Measurements from ENCODE around the gene UGT1A9.
"Not testable (repeated sequence)": the region's sequence is repeated elsewhere in the genome, so short reads cannot be mapped to it uniquely, and the experiment has no call there.

UGT1A9 gene

DNA sequence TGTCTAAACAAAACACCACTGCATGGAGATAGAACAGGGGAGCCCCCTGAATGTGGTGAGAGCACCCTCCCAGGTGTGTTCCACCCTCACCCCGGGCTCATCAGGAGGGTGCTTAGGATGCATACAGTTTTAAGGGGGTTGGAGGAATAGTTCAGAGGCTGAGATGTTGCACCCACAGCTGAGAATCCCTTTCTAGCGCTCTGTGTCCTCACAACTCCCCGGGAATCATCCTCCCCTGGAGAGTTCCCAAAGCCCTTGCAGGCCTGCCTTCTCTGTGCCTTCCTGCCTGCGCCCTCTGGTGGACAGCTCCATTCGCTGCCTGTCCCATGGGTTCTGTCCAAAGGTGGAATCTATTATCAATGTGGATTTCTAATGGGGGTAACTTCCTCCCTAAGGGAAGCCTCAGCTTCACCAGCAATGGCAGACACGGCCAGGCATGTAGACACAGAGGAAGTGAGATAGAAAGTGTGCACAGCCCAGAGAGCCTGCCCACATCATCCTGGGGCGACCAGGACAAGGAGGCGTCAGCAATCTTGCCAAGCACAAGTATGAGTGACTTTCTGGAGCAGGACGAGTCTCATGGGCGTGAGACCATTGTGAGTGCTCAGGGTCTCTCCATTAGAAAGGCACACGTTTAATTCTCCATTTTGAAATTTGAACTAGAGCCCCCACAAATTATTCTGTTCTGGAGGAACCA is 39.8 kb downstream of the UGT1A9 start:
- peak; percentile 44 for DNase-seq (ENCODE audit: low spot score)

DNA sequence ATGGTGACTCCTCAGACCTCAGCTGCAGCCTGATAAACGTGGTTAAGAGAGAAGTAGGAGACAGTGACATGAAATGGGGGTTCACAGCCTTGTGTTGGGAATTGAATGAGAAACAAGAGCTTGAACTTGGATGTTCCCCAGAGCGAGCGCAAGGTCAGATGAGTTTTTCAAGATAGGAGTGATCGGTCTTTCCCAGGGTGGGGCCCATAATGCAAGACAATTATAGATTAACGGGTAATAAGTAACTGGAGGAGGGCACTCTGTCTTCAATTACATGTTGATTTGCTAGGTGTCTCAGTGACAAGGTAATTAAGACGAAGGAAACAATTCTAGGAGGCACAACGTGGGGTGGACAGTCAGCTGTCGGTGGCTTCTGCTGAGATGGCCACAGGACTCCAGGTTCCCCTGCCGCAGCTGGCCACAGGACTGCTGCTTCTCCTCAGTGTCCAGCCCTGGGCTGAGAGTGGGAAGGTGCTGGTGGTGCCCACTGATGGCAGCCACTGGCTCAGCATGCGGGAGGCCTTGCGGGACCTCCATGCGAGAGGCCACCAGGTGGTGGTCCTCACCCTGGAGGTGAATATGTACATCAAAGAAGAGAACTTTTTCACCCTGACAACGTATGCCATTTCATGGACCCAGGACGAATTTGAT is 41.0 kb downstream of the UGT1A9 start, which contains the start of gene UGT1A5:
TSS of gene UGT1A5 (plus strand) at position 297 of the 651 bp plus-strand sequence. CDS start at position 382, 85 bp downstream.
- DNase-seq (ENCODE audit: low spot score): no peak

DNA sequence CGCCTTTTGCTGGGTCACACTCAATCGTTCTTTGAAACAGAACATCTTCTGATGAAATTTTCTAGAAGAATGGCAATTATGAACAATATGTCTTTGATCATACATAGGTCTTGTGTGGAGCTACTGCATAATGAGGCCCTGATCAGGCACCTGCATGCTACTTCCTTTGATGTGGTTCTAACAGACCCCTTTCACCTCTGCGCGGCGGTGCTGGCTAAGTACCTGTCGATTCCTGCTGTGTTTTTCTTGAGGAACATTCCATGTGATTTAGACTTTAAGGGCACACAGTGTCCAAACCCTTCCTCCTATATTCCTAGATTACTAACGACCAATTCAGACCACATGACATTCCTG is 41.5 kb downstream of the UGT1A9 start:
- no peak for DNase-seq (ENCODE audit: low spot score)

DNA sequence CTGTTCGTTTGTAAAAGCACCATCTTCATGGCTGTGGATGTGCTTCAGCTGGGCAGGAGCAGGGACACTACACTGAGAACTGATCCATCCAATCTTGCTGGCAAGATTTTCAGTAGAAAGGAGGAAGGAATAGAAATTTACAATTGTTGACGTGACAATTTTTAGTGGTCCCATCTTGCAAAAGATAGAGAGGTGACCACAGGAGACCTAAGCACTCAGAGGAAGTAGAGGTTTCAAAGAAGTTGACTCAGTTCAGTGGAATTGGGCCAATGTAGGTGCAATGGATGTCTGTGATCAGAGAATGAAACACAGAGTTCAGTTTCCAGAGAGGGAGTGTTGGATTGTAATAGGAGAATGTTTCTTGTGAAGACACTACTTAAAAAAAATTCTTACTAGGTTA is 42.4 kb downstream of the UGT1A9 start:
- no peak for DNase-seq (ENCODE audit: low spot score)

DNA sequence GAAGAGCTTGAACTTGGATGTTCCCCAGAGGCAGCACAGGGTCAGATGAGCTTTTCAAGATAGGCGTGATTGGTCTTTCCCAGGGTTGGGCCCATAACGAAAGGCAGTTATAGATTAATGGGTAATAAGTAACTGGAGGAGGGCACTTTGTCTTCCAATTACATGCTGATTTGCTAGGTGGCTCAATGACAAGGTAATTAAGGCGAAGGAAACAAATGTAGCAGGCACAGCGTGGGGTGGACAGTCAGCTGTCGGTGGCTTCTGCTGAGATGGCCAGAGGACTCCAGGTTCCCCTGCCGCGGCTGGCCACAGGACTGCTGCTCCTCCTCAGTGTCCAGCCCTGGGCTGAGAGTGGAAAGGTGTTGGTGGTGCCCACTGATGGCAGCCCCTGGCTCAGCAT is 46.9 kb downstream of the UGT1A9 start, which contains the start of gene UGT1A4:
TSS of gene UGT1A4 (plus strand) at position 185 of the 400 bp plus-strand sequence. CDS start at position 270, 85 bp downstream.
- DNase-seq (ENCODE audit: low spot score): no peak

DNA sequence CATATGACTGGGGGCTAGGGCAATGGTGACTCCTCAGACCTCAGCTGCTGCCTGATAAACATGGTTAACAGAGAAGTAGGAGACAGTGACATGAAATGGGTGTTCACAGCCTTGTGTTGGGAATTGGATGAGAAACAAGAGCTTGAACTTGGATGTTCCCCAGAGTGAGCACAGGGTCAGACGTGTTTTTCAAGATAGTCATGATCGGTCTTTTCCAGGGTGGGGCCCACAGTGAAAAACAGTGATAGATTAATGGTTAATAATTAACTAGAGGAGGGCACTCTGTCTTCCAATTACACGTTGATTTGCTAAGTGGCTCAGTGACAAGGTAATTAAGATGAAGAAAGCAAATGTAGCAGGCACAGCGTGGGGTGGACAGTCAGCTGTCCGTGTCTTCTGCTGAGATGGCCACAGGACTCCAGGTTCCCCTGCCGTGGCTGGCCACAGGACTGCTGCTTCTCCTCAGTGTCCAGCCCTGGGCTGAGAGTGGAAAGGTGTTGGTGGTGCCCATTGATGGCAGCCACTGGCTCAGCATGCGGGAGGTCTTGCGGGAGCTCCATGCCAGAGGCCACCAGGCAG is 57.1 kb downstream of the UGT1A9 start, which contains the start of gene UGT1A3:
TSS of gene UGT1A3 (plus strand) at position 320 of the 579 bp plus-strand sequence. CDS start at position 405, 85 bp downstream.
- no peak for DNase-seq (ENCODE audit: low spot score)

DNA sequence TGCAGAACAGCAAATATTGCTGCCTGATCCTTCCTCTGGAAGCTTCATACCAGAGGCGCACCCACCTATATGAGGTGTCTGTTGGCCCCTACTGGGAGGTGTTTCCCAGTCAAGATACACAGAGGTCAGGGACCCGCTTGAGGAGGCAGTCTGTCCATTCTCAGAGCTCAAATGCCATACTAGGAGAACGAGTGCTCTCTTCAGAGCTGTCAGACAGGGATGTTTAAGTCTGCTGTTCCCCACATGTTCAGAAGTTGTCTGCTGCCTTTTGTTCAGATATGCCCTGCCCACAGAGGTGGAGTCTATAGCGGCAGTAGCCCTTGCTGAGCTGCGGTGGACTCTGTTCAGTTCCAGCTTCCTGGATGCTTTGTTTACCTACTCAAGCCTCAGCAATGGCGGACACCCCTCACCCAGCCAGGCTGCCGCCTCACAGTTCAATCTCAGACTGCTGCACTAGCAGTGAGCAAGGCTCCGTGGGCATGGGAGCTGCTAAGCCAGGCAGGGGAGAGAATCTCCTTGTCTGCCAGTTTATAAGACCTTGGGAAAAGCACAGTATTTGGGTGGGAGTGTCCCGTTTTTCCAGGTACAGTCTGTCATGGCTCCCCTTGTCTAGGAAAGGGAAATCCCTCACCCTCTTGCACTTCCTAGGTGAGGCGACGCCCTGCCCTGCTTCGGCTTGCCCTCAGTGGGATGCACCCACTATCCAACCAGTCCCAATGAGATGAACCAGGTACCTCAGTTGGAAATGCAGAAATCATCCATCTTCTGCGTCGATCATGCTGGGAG is 65.4 kb downstream of the UGT1A9 start:
- DNase-seq (ENCODE audit: low spot score): not testable (repeated sequence)

DNA sequence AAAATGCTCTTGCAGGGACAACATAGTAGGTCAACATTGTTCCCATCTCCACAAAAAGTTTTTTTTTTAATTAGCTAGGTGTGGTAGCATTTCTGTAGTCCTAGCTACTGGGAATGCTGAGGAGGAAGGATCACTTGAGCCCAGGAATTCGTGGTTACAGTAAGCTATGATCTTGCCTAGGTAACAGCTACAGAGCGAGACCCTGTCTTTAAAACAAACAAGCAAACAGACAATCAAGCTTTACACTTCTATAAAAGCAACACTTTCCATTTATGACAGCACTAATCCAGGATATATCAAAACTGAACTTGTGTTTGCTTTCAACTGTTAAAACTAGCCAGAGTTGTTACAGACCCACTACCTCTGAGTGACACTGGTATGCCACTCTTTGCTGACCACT is 69.2 kb downstream of the UGT1A9 start:
- DNase-seq (ENCODE audit: low spot score): no peak

DNA sequence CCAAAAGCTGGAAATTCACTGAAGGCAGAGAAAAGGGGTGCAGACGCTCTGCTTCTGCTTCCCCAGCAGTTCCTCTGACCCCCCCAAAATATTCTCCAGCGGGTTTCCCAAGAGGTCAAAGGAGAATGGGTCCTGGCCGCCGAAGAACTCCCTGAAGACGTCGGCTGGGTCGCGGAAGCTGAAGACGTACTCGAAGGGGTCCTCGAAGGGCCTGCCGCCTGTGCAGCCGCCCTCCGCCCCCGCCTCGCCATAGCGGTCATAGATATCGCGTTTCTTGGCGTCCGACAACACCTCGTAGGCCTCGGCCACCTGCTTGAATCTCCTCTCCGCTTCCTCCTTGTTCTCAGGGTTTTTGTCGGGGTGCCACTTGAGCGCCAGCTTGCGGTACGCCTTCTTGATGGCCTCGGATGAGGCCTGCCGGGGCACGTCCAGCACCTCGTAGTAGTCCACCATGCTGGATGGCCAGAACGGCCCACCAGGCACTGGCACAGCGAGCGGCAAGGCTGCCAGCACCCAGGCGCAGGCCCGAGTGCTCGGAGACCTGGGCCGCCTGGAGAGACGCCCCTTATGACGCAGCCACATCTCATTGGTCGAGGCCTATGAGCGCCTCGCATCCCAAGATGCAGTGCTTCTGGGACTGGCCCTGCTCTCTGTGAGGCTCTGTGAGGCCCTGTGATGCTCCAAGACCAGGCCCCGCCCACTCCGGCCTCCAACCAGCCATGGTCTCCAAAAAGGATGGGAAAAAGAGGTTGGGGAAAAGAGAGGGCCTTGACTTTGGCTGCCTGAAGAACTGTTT is 72.0 kb downstream of the UGT1A9 start:
- no peak for DNase-seq (ENCODE audit: low spot score)

DNA sequence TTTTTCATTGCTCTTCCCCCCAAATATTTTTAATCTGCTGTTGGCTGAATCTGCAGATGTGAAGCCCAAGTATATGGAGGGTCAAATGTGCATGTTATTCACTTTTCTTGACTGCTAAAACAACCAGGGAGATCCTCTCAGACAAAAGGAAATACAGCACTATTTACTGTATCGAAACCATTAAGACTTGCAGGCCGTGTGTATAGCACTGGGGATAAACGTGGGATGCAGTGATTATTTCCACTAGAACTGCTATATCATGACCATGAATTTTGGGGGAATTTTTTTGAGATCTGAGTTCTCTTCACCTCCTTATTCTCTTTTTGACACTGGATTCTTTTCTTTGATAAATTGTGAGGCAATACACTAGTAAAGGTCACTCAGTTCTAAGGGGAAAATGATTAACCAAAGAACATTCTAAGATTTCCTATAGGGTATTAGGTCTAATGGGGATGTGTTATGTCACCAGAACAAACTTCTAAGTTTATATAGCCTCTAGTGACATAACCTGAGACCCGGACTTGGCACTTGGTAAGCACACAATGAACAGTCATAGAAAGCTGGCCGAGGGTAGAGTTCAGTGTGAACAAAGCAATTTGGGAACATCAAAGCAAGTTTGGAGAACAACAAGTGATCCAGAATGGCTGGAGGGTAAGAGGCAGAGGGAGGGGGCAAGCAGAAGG is 73.5 kb downstream of the UGT1A9 start:
- no peak for DNase-seq (ENCODE audit: low spot score)

DNA sequence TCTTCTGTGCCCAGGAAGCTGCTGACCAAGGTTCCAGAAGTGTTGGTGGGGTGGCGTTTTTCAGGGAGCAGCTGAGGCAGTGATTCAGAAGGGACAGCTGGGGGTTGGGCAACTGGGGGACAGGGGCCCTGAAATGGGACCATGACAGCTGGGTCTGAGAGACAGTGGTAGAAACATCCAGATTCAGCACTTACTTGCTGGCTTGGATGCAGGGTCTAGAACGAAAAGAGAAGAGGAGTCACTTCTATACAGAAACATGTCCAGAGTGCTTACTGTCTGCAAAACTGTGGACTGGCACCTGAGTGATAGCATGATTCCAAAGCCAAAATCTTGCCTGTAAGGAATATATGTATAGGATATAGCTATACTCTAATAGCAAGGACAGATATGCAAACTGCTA is 74.1 kb downstream of the UGT1A9 start:
- not testable (repeated sequence) for DNase-seq (ENCODE audit: low spot score)

DNA sequence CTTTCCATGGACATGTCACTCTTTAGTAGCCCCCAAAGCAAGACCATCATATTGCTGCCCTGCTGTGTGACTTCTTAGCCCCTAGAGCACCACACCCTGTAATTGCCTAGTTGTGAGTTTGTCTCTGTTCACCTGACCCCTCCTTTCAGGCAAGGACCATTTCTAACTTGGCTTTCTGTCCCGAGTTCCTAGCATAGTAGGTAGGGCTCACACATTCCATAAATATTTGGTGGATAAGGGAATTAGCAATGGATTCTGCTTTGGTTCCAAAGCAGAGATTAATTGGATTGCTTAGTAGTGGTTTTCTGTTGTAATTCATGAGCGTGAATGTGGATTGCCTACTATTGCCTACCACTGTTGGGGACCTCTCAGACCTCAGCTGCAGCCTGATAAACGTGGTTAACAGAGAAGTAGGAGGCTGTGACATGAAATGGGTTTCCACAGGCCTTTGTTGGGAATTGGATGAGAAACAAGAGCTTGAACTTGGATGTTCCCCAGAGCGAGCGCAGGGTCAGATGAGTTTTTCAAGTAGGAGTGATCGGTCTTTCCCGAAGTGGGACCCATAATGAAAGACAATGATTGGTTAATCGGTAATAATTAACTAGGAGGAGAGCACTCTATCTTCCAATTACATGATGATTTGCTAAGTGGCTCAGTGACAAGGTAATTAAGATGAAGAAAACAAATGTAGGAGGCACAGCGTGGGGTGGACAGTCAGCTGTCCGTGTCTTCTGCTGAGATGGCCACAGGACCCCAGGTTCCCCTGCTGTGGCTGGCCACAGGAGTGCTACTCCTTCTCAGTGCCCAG is 75.0 kb downstream of the UGT1A9 start:
- no peak for DNase-seq (ENCODE audit: low spot score)

DNA sequence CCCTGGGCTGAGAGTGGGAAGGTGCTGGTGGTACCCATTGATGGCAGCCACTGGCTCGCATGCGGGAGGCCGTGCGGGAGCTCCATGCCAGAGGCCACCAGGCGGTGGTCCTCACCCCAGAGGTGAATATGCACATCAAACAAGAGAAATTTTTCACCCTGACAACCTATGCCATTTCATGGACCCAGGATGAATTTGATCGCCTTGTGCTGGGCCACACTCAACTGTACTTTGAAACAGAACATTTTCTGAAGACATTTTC is 75.5 kb downstream of the UGT1A9 start:
- DNase-seq (ENCODE audit: low spot score): no peak

DNA sequence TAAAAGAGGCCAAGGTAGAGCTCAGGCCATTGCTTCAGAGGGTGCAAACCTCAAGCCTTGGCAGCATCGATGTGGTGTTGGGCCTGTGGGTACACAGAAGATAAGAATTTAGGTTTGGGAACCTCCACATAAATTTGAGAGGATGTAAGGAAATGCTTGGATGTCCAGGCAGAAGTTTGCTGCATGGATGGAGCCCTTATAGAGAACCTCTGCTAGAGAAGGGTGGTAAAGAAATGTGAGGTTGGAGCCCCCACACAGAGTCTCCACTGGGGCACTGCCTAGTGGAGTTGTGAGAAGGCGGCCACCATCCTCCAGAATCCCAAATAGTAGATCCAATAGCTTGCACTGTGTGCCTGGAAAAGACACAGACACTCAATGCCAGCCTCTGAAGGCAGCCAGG is 79.0 kb downstream of the UGT1A9 start:
- DNase-seq (ENCODE audit: low spot score): not testable (repeated sequence)

DNA sequence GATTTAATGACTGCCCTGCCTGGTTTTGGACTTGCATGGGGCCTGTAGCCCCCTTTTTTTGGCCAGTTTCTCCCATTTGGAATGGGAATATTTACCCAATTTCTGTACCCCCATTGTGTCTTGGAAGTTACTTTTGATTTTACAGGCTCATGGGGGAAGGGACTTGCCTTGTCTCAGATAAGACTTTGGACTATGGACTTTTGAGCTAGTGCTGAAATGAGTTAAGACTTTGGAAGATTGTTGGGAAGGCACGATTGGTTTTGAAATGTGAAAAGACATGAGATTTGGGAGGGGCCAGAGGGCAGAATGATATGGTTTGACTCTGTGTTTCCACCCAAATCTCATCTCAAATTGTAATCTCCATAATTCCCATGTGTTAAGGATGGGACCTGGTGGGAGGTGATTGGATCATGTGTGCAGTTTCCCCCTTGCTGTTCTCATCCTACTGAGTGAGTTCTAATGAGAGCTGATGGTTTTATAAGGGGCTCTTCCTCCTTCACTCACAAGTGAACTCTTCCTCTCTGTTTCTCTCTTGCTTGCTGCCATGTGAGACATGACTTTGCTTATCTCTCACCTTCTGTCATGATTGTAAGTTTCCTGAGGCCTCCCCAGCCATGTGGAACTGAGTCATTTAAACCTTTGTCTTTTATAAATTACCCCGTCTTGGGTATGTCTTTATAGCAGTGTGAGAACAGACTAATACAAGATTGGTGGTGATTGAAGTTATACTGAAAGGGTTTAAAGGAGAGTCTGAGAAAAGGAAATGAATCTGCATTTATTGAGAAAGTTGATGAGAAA is 79.7 kb downstream of the UGT1A9 start:
- not testable (repeated sequence) for DNase-seq (ENCODE audit: low spot score)

DNA sequence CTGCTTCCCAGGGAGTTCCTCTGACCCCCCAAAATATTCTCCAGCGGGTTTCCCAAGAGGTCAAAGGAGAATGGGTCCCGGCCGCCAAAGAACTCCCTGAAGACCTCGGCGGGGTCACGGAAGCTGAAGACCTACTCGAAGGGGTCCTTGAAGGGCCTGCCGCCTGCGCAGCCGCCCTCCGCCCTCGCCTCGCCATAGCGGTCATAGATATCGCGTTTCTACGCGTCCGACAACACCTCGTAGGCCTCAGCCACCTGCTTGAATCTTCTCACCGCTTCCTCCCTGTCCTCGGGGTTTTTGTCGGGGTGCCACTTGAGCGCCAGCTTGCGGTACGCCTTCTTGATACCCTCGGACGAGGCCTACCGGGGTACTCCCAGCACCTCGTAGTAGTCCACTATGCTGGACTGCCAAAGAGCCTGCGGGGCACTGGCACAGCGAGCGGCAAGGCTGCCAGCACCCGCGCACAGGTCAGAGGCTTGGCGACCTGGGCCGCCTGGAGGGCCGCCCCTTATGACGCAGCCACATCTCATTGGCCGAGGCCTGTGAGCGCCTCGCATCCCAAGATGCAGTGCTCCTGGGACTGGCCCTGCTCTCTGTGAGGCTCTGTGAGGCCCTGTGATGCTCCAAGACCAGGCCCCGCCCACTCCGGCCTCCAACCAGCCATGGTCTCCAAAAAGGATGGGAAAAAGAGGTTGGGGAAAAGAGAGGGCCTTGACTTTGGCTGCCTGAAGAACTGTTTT is 83.3 kb downstream of the UGT1A9 start:
- no peak for DNase-seq (ENCODE audit: low spot score)

DNA sequence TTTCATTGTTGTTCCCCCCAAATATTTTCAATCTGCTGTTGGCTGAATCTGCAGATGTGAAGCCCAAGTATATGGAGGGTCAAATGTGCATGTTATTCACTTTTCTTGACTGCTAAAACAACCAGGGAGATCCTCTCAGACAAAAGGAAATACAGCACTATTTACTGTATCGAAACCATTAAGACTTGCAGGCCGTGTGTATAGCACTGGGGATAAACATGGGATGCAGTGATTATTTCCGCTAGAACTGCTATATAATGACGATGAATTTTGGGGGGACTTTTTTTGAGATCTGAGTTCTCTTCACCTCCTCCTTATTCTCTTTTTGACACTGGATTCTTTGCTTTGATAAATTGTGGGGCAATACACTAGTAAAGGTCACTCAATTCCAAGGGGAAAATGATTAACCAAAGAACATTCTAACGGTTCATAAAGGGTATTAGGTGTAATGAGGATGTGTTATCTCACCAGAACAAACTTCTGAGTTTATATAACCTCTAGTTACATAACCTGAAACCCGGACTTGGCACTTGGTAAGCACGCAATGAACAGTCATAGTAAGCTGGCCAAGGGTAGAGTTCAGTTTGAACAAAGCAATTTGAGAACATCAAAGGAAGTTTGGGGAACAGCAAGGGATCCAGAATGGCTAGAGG is 84.9 kb downstream of the UGT1A9 start:
- DNase-seq (ENCODE audit: low spot score): no peak

DNA sequence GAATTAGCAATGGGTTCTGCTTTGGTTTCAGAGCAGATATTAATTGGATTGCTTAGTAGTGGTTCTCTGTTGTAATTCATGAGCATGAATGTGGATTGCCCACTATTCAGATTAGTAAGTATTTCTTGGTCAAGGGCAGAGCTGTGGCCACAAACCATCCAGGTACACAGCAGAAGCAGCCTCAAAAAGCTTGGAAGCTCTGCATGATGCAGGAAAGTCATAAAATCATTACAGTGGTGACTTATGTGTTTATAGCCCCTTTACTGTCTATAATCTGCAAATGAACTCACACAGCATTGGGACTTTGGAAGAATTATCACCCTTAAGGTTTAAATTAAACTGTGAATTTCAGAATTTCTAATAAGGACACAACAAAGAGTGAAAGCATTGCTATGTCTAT is 86.4 kb downstream of the UGT1A9 start:
- DNase-seq (ENCODE audit: low spot score): no peak
